Endothelial cell of umbilical vein (primary cell): ENCODE results near the gene BTBD18.

ENCODE experiments used
- CTCF ChIP-seq, 2 donors: IDR thresholded peaks; 1 replicate in 1 of 2; 2 replicates in 1 of 2; pipeline ENCODE4 v1.5.1; 2011; ENCODE audit warnings: low read length in 2 of 2, mild to moderate bottlenecking in 2 of 2, moderate library complexity in 2 of 2, control low read depth in 1 of 2, inconsistent platforms in 1 of 2, low read depth in 1 of 2; ENCODE audit not compliant: insufficient read depth in 1 of 2; ENCODE audit errors: extremely low read depth in 1 of 2
- POLR2A ChIP-seq: IDR thresholded peaks from 2 replicates; pipeline ENCODE4 v1.6.1; 2012; ENCODE audit warnings: low read depth, mild to moderate bottlenecking, control low read depth, low read length

- peak; percentile 55 to 72 for TF ChIP-seq CTCF (IDR thresholded peaks at IDR 0.05; ENCODE audit: extremely low read depth in 1 of 2, insufficient read depth in 1 of 2, low read depth in 1 of 2, low read length in 2 of 2)
- TF ChIP-seq POLR2A, result no peak
Measured at GRCh38 chr11:57800444-57801182, 49.0 kb upstream of the BTBD18 start.
